SU-DHL-6 (cell line): ENCODE results near the gene PIGK.

Source experiments
- H2AFZ ChIP-seq: fragments of 200-600 bp; sonication (generic); 2 replicates; pipeline ENCODE4 v1.6.1; 2014; ENCODE audit warnings: low read depth, mild to moderate bottlenecking, moderate library complexity, mixed read lengths, antibody characterized with exemption, low read length; ENCODE audit not compliant: severe bottlenecking
- H3F3A ChIP-seq: fragments of 200-600 bp; shearing (Covaris generic); 2 replicates; pipeline ENCODE4 v1.6.0; 2016; ENCODE audit warnings: antibody characterized with exemption, mild to moderate bottlenecking; ENCODE audit not compliant: insufficient read depth
- H3K27ac ChIP-seq: fragments of 200-600 bp; sonication (generic); 2 replicates; pipeline ENCODE4 v1.5.1; 2016; ENCODE audit warnings: low read depth, mild to moderate bottlenecking, low read length, moderate library complexity, mixed read lengths
- H3K27me3 ChIP-seq: fragments of 200-600 bp; sonication (generic), shearing (Covaris generic); 2 replicates; pipeline ENCODE4 v1.6.0; 2014; ENCODE audit warnings: mild to moderate bottlenecking, low read length
- H3K36me3 ChIP-seq: fragments of 200-600 bp; sonication (generic); 2 replicates; pipeline ENCODE4 v1.6.1; 2014; ENCODE audit warnings: mild to moderate bottlenecking, low read length, mixed read lengths
- H3K4me2 ChIP-seq: fragments of 300-600, 200-600 bp; shearing (Covaris generic), sonication (generic); 2 replicates; pipeline ENCODE4 v1.6.0; 2014; ENCODE audit warnings: low read length, low read depth, mild to moderate bottlenecking; ENCODE audit not compliant: poor library complexity, severe bottlenecking
- H3K4me3 ChIP-seq: fragments of 200-600 bp; sonication (generic); 2 replicates; pipeline ENCODE4 v1.5.1; 2014; ENCODE audit warnings: antibody characterized with exemption, low read length, mild to moderate bottlenecking, mixed read lengths; ENCODE audit not compliant: insufficient read depth, poor library complexity, severe bottlenecking
- H3K79me2 ChIP-seq: fragments of 200-600 bp; sonication (generic); 2 replicates; pipeline ENCODE4 v1.6.1; 2014; ENCODE audit warnings: mild to moderate bottlenecking, low read length, moderate library complexity; ENCODE audit not compliant: insufficient read depth
- H3K9ac ChIP-seq: fragments of 200-600 bp; sonication (generic); 2 replicates; pipeline ENCODE4 v1.7.0; 2014; ENCODE audit warnings: mild to moderate bottlenecking, low read length
- H3K9me2 ChIP-seq: fragments of 200-600 bp; sonication (generic); replicated peaks from 2 replicates; pipeline ENCODE4 v1.6.1; 2014; ENCODE audit warnings: low read length; ENCODE audit not compliant: insufficient read depth
- H3K9me3 ChIP-seq: fragments of 200-600 bp; sonication (generic); 2 replicates; pipeline ENCODE4 v1.6.1; 2014; ENCODE audit warnings: low read length, mixed read lengths; ENCODE audit not compliant: insufficient read depth
- H4K20me1 ChIP-seq: fragments of 200-600 bp; sonication (generic); 2 replicates; pipeline ENCODE4 v1.6.1; 2014; ENCODE audit warnings: low read depth, mild to moderate bottlenecking, antibody characterized with exemption, low read length, moderate library complexity, mixed read lengths
- CTCF ChIP-seq: fragments of 200-600 bp; sonication (generic); IDR thresholded peaks from one replicate; pipeline ENCODE4 v1.5.1; 2017; ENCODE audit warnings: antibody characterized with exemption, mild to moderate bottlenecking, low read length, moderate library complexity; ENCODE audit not compliant: insufficient read depth, poor library complexity, severe bottlenecking
- EZH2phosphoT487 ChIP-seq: fragments of 200-600 bp; sonication (generic), shearing (Covaris generic); conservative IDR thresholded peaks from 2 replicates; pipeline ENCODE4 v1.6.1; 2018; ENCODE audit warnings: mild to moderate bottlenecking, antibody characterized with exemption, low read length, moderate library complexity, mixed read lengths

The PIGK gene

GRCh38 chr1:77139389-77139788, 79.8 kb downstream of the PIGK start:
- Histone ChIP-seq H3K9me2 (no peaks in the 10 kb centered on the region), H3K27me3 (no peaks in the 10 kb centered on the region), H3K36me3 (no peaks in the 10 kb centered on the region), H3K4me2 (no peak overlapping the region), H3K79me2 (no peaks in the 10 kb centered on the region), H3K9ac (no peak overlapping the region), H4K20me1 (no peaks in the 10 kb centered on the region), H2AFZ (no peak overlapping the region), H3F3A (peaks cover 4% of the 10 kb centered on the region; the same call in 1 of the 2 replicates), H3K27ac (no peak overlapping the region), H3K9me3 (no peaks in the 10 kb centered on the region), H3K4me3 (no peak overlapping the region)
- no peak for TF ChIP-seq EZH2phosphoT487
- no peak for TF ChIP-seq CTCF

GRCh38 chr1:77134359-77134758, 84.9 kb downstream of the PIGK start:
- no peaks in the 10 kb centered on the region for H3K9me2 ChIP-seq
- H3K79me2 ChIP-seq: no peaks in the 10 kb centered on the region
- no peak overlapping the region for H3K4me3 ChIP-seq
- H4K20me1 ChIP-seq: no peaks in the 10 kb centered on the region
- no peak overlapping the region for H2AFZ ChIP-seq
- H3F3A ChIP-seq: 0 out of 2 replicates have a peak, but pooled peaks cover 3% of the 10 kb centered on the region
- no peak overlapping the region for H3K4me2 ChIP-seq
- no peaks in the 10 kb centered on the region for H3K9me3 ChIP-seq
- H3K27me3 ChIP-seq: no peaks in the 10 kb centered on the region
- TF ChIP-seq CTCF: no peak
- no peak for TF ChIP-seq EZH2phosphoT487
- no peaks in the 10 kb centered on the region for H3K36me3 ChIP-seq
- no peak overlapping the region for H3K9ac ChIP-seq
- H3K27ac ChIP-seq: no peak overlapping the region

GRCh38 chr1:77133731-77134358, 85.4 kb downstream of the PIGK start:
- Histone ChIP-seq H3K4me3 (no peak overlapping the region), H3K9me3 (no peaks in the 10 kb centered on the region), H3K9me2 (no peaks in the 10 kb centered on the region), H3K79me2 (no peaks in the 10 kb centered on the region), H2AFZ (no peak overlapping the region), H3K36me3 (no peaks in the 10 kb centered on the region), H3F3A (0 out of 2 replicates have a peak, but pooled peaks cover 3% of the 10 kb centered on the region), H4K20me1 (no peaks in the 10 kb centered on the region), H3K9ac (no peak overlapping the region), H3K27me3 (no peaks in the 10 kb centered on the region), H3K4me2 (no peak overlapping the region), H3K27ac (no peak overlapping the region)
- no peak for TF ChIP-seq CTCF
- no peak for TF ChIP-seq EZH2phosphoT487
